ENCODE measurements around the gene ETFA.

GRCh38 chr15:76208786-76209424, 102.4 kb downstream of the ETFA start:
- TF ChIP-seq CTCF (IDR thresholded peaks at IDR 0.05; ENCODE audit: low read depth, low read length): no peak
- TF ChIP-seq EZH2phosphoT487 (IDR thresholded peaks at IDR 0.05; ENCODE audit: low read depth): no peak
